C4-2B (cell line): Measurements from ENCODE around the gene MPP7.

ENCODE experiments used
- ZFX ChIP-seq: fragments of 450-650 bp; IDR thresholded peaks from 2 replicates; pipeline ENCODE4 v1.6.1; 2017
- TF ChIP-seq, protein P1 (sequence below): fragments of 450-650 bp; conservative IDR thresholded peaks from 2 replicates; pipeline ENCODE4 v1.5.1; 2017; ENCODE audit warnings: mild to moderate bottlenecking

DNA sequence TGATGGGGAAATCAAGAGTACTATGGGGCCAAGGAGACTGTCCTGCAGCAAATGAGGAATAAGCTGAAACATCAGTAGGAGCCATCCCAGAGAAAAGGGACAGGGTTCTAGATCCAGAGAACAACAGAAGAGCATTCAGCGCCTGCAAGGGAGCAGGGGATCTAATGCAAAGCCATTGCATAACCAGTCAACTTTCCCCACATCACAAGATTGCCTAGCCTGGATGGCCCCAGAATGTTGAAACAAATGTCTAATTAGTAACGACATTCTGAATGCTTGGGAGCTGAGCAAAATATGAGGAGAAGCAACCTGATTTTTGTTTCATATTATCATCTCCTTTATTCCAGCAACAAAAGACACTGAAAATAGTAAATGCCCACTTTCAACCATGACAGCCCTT lies 2.7 kb upstream of the MPP7 start:
- TF ChIP-seq, protein P1, sequence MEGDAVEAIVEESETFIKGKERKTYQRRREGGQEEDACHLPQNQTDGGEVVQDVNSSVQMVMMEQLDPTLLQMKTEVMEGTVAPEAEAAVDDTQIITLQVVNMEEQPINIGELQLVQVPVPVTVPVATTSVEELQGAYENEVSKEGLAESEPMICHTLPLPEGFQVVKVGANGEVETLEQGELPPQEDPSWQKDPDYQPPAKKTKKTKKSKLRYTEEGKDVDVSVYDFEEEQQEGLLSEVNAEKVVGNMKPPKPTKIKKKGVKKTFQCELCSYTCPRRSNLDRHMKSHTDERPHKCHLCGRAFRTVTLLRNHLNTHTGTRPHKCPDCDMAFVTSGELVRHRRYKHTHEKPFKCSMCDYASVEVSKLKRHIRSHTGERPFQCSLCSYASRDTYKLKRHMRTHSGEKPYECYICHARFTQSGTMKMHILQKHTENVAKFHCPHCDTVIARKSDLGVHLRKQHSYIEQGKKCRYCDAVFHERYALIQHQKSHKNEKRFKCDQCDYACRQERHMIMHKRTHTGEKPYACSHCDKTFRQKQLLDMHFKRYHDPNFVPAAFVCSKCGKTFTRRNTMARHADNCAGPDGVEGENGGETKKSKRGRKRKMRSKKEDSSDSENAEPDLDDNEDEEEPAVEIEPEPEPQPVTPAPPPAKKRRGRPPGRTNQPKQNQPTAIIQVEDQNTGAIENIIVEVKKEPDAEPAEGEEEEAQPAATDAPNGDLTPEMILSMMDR: no peak
- TF ChIP-seq ZFX: no peak
